ENCODE measurements around the gene GPR89A. TPM values are rescaled to one million over a fixed set of nuclear protein-coding genes. Genes with fewer than 3 reads are reported as not detected.
"Not testable (repeated sequence)": the region's sequence is repeated elsewhere in the genome, so short reads cannot be mapped to it uniquely, and the experiment has no call there.

Gene GPR89A
- 18.0 and 36.5 TPM in 2 replicates for total RNA-seq (2014; rRNA removed; shearing (Covaris generic))

- peak; percentile 95 for DNase-seq (ENCODE audit: low read depth)
These were observed at the start of gene GPR89A for GRCh38 chr1:145607833-145608733. TSS of gene GPR89A (plus strand) at chr1:145607988. CDS start at chr1:145608134, 146 bp downstream.

GRCh38 chr1:145586820-145587219 lies 21.0 kb upstream of the GPR89A start:
- DNase-seq (ENCODE audit: low read depth): not testable (repeated sequence)

DNA sequence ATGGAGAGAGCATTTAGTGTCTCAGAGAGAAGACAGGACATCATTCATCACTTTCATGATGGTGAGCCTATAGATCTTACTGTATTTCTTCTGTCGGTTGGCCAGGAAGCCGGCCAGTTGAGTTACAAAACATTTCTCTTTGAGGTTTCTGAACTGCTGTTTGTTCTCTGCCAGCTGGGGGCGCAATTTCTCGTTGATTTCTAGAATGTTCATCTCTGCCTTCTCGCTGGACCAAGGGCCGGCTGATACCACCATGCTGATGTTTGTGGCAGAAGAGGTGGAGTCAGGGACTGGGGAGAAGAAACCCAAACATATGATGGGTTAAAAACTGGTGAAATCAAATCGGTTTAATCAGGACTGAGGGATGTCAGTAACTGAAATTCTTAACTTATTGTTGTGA lies 17.0 kb upstream of the GPR89A start:
- not testable (repeated sequence) for DNase-seq (ENCODE audit: low read depth)

- not testable (repeated sequence) for DNase-seq (ENCODE audit: low read depth)
These were observed 15.4 kb upstream of the GPR89A start for GRCh38 chr1:145592347-145592746.

DNA sequence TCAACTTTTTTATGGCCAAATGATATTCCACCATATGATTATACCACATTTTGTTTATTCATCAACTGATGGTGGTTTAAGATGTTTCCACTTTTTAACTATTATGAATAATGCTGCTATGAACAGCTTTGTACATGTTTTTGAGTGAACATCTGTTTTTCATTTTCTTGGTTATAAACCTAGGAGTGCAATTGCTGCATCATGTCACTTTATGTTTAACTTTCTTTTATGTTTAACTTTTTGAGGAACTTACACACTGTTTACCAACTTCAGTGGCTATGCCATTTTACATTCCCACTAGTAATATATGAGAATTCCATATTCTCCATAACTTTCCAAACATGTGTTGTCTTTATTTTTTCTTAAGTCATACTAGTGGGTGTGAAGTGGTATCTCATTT lies 12.4 kb upstream of the GPR89A start:
- DNase-seq (ENCODE audit: low read depth): not testable (repeated sequence)

DNA sequence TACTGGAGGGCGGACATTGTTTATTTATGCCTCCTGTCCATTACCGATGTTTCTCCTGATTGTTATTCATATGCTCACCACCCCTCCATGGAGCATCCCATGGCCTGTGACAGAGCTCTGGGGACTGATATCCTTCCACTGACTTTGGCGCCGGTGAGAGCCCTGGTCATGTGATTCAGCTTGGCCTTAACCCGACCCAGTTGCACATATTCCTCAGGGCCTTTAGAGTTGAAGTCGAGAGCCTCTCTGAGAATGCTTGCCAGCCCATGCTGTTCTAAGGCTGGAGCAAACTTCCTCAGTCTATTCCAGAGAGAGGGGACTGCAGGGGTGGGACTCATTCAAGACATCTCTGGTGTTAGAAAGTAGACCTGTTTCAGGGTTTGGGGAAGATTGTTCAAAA lies 11.6 kb upstream of the GPR89A start:
- not testable (repeated sequence) for DNase-seq (ENCODE audit: low read depth)

GRCh38 chr1:145599426-145599825 lies 8.4 kb upstream of the GPR89A start:
- not testable (repeated sequence) for DNase-seq (ENCODE audit: low read depth)

- DNase-seq (ENCODE audit: low read depth): no peak
These were observed 6.2 kb upstream of the GPR89A start for GRCh38 chr1:145601593-145601992.

GRCh38 chr1:145606840-145607239 lies 948 bp upstream of the GPR89A start:
- not testable (repeated sequence) for DNase-seq (ENCODE audit: low read depth)

DNA sequence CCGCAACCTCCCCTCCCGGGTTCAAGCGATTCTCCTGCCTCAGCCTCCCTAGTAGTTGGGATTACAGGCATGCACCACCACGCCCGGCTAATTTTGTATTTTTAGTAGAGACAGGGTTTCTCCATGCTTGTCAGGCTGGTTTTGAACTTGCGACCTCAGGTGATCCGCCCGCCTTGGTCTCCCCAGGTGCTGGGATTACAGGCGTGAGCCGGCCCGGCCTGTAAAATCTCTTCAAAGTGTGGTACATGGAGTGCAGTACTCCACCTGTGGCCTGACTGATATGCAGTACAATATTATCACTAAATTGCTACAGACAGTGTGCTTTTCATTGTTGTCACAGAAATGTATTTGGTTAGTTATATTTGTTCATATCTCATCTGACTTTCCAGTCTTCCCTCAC lies 499 bp upstream of the GPR89A start:
- not testable (repeated sequence) for DNase-seq (ENCODE audit: low read depth)

DNA sequence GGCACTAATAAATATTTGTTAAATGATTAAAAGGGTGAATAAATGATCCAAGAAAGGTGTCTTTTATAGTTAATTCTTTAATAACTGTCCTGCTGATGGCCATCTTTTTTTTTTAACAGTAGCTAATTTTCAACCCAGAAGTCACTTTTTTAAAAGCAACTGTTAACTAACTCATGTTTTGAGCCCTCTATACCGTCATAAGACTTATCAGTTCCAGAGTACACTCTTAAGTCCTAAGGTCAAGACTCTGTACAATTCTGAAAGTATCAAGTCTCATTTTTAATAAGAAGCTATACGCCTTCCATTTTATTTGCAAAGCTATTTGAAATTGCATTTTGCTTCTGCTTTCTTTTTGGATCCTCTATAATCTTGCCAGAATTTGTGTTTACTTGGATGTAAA lies 3.0 kb downstream of the GPR89A start:
- not testable (repeated sequence) for DNase-seq (ENCODE audit: low read depth)

GRCh38 chr1:145620073-145620472 lies 12.3 kb downstream of the GPR89A start:
- DNase-seq (ENCODE audit: low read depth): not testable (repeated sequence)

DNA sequence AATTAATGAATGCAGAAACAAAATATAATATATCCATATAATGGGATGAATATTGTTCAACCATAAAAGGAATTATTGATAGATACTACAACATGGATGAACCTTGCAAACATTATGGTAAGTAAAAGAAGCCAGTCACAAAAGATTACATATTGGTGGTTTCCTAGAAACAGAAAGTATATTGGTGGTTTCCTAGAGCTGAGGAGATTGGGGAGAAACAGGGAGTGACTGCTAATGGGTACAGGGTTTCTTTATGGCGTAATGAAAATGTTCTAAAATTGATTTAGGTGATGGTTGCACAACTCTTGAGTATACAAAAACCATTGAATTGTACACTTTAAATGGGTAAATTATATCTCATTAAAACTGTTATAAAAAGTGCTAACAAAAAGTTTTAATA lies 14.4 kb downstream of the GPR89A start:
- not testable (repeated sequence) for DNase-seq (ENCODE audit: low read depth)

- DNase-seq (ENCODE audit: low read depth): not testable (repeated sequence)
These were observed 28.4 kb downstream of the GPR89A start for GRCh38 chr1:145636237-145636636.

DNA sequence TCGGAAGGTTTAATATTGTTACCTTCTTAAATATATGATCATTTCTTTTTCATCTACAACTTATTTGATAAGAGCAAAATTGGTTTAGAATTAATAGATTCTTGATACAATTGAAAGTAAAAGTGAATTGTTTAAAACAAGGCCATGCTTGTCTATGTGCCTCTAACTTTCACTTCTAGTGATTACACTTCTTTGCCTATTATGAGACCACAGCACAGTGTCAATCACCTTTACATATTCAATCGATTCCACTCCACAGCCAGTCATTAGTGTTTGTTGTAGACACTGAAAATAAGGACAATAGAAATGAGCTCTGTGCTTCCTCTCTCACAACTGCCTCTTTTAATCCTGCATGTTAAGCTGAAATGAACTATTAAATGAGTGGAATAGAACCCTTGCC lies 34.1 kb downstream of the GPR89A start:
- not testable (repeated sequence) for DNase-seq (ENCODE audit: low read depth)

DNA sequence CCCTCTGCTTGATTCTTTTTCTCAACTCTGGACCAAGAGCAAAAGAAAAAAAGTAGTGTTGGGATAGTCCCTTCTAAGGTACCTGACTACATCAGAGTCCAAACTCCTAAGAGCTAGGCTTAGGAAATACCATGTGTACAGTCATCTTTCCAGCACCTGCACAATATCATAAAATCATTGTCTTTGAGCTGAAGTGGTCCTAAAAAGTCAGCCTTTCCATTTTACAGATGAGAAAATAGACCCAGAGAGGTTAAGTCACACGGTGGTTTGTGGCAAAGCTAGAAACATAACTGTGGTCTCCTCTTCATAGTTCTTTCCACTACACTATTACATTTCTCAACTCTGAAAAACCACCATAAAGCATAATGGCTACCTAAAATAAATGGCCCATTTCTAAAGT lies 36.2 kb downstream of the GPR89A start:
- not testable (repeated sequence) for DNase-seq (ENCODE audit: low read depth)

DNA sequence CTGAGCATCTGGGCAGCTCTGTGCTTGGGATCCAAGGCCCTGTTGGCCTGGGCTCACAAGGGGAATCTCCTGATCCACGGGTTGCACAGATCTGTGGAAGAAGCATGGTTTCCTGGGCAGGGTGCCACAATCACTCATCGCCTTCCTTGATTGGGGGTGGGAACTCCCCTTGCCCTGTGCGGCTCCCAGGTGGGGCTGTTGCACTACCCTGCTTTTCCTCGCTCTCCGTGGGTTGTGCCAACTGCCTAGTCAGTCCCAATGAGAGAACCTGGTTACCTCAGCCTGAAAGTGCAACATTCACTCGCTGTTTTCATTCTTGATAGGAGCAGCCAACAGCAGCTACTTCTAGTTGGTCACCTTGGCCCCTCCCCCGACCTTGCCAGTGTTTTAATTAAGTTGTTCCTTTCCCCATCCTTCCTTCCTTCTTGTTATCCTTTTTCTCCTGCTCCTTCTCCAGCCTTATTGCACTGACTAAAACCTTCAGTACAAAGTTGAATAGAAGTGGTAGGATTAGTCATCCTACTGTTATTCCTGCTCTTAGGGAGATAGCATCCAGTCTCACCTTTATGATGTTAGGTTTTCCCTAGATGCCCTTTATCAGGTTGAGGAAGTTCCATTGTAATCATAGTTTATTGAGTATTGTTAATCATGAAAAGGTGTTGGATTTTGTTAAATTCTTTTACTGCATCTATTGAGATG lies 48.6 kb downstream of the GPR89A start:
- DNase-seq (ENCODE audit: low read depth): not testable (repeated sequence)

GRCh38 chr1:145662502-145662901 lies 54.7 kb downstream of the GPR89A start:
- DNase-seq (ENCODE audit: low read depth): not testable (repeated sequence)

- DNase-seq (ENCODE audit: low read depth): not testable (repeated sequence)
These were observed 57.2 kb downstream of the GPR89A start for GRCh38 chr1:145665015-145665414.

DNA sequence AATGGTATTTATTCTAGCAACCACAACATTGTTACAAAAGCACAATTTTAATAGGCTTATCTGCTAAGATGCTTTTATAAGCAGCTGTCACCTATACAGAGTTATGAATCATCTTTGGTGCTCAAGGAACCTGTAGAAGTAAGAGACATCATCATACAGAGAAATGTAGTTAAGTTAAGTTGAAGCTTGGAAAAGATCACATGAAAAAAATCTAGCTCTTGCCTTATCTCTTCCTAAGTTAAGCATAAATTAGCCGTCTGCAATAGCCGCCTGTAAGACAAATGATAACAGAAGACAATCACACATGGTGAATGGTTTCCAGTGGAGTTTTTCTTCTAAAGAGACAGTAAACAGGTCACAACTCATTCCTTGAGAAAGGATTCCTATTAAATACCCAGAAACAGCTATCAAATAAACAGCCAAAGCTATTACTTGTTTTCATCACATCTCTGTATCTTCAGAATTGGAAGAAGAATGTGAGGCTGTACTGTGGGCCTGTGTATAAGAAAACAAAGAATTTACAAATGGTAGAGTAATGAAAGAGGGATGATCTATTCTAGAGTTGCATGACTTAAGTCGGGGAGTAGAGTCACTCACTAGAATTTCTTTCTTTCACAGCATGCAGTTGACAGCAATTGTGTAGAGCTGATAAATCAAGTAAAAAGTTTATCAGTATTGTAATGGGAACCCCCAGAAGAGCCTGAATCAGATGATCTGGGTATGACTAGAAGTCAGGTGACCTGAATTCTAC lies 63.4 kb downstream of the GPR89A start:
- DNase-seq (ENCODE audit: low read depth): not testable (repeated sequence)

- not testable (repeated sequence) for DNase-seq (ENCODE audit: low read depth)
These were observed 65.4 kb downstream of the GPR89A start for GRCh38 chr1:145673217-145673616.

DNA sequence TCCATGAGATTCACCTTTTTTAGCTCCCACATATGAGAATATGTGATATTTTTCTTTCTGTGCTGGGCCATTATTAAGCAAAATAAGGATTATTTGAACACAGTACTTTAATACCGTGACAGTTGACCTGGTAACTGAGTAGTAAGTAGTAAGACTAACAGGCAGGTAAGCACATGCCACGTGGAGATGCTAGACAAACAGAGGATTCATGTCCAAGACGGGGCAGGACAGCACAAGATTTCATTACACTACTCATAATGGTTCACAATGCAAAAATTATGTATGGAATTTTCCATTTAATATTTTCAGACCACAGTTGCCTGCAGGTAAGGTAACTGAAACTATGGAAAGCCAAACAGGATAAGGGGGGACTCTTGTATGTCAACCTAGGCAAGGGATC lies 77.1 kb downstream of the GPR89A start:
- DNase-seq (ENCODE audit: low read depth): not testable (repeated sequence)

All from Daoy (cell line).